CD14-positive monocyte (primary cell): ENCODE results near the gene CNNM4. TPM values are rescaled to one million over a fixed set of nuclear protein-coding genes. Genes with fewer than 3 reads are reported as not detected.

Experiments used
- DNase-seq, 3 donors: peaks; one replicate each; pipeline ENCODE4 v3.0.0-alpha.2; 2011 to 2022
- H2AFZ ChIP-seq: 2 replicates; pipeline ENCODE4 v1.6.0; 2012; ENCODE audit warnings: mild to moderate bottlenecking, low read depth, low read length, inconsistent platforms; ENCODE audit not compliant: insufficient read depth, poor library complexity, severe bottlenecking
- H3K27ac ChIP-seq, 2 donors: 1 replicate in 1 of 2; 2 replicates in 1 of 2; pipeline ENCODE4 v1.5.1; 2012 to 2013; ENCODE audit warnings: low read length in 2 of 2, control low read depth in 1 of 2, inconsistent platforms in 1 of 2, low read depth in 1 of 2, mild to moderate bottlenecking in 1 of 2
- H3K27me3 ChIP-seq, 2 donors: one replicate each; pipeline versions ENCODE4 v1.6.0 to v1.6.1; 2011 to 2013; ENCODE audit warnings: low read length in 2 of 2; ENCODE audit not compliant: control insufficient read depth in 2 of 2, insufficient read depth in 2 of 2
- H3K36me3 ChIP-seq, 2 donors: replicated peaks in 1 of 2; 1 replicate in 1 of 2; 2 replicates in 1 of 2; pipeline versions ENCODE4 v1.5.1 to v1.6.1; 2012 to 2013; ENCODE audit warnings: low read length in 2 of 2, control low read depth in 1 of 2, inconsistent platforms in 1 of 2, mild to moderate bottlenecking in 1 of 2; ENCODE audit not compliant: insufficient read depth in 2 of 2, control insufficient read depth in 1 of 2
- H3K4me1 ChIP-seq, 2 donors: 1 replicate in 1 of 2; 2 replicates in 1 of 2; pipeline versions ENCODE4 v1.5.1 to v1.6.1; 2012 to 2013; ENCODE audit warnings: low read length in 2 of 2, control low read depth in 1 of 2, inconsistent platforms in 1 of 2, mild to moderate bottlenecking in 1 of 2, moderate library complexity in 1 of 2; ENCODE audit not compliant: insufficient read depth in 2 of 2, control insufficient read depth in 1 of 2
- H3K4me2 ChIP-seq: replicated peaks from 2 replicates; pipeline ENCODE3; 2012; ENCODE audit warnings: low read length, moderate library complexity, mild to moderate bottlenecking; ENCODE audit not compliant: poor library complexity, severe bottlenecking; ENCODE audit errors: extremely low read depth
- H3K4me3 ChIP-seq, 3 experiments: fragments of 200-600 bp in 1 of 3; sonication (generic) in 1 of 3; replicated peaks in 1 of 3; 1 replicate in 2 of 3; 2 replicates in 1 of 3; pipeline ENCODE4 v1.5.1; 2011 to 2013; ENCODE audit warnings: low read length in 3 of 3, mild to moderate bottlenecking in 3 of 3, control low read depth in 2 of 3, low read depth in 2 of 3, inconsistent platforms in 1 of 3, moderate library complexity in 1 of 3
- H3K79me2 ChIP-seq: 2 replicates; pipeline ENCODE4 v1.6.0; 2012; ENCODE audit warnings: mild to moderate bottlenecking, control low read depth, inconsistent platforms, low read length, moderate library complexity; ENCODE audit not compliant: insufficient read depth
- H3K9ac ChIP-seq: 2 replicates; pipeline ENCODE4 v1.6.0; 2017; ENCODE audit warnings: low read length, mild to moderate bottlenecking; ENCODE audit not compliant: insufficient read depth, poor library complexity, severe bottlenecking
- H3K9me3 ChIP-seq, 2 donors: replicated peaks in 1 of 2; 1 replicate in 1 of 2; 2 replicates in 1 of 2; pipeline versions ENCODE4 v1.5.1 to v1.6.1; 2012 to 2013; ENCODE audit warnings: low read length in 2 of 2, control low read depth in 1 of 2; ENCODE audit not compliant: control insufficient read depth in 1 of 2, insufficient read depth in 1 of 2
- H4K20me1 ChIP-seq: 2 replicates; pipeline ENCODE4 v1.6.0; 2012; ENCODE audit warnings: mild to moderate bottlenecking, low read length, control low read depth, moderate library complexity; ENCODE audit not compliant: insufficient read depth
- H3K27ac Mint-ChIP-seq, 7 donors: one replicate each; pipeline ENCODE4 v1.8.0; 2020; ENCODE audit warnings: mild to moderate bottlenecking in 7 of 7, mixed read lengths in 7 of 7, moderate library complexity in 6 of 7, inconsistent platforms in 2 of 7
- H3K27me3 Mint-ChIP-seq, 3 donors: one replicate each; pipeline ENCODE4 v1.8.0; 2021 to 2022; ENCODE audit warnings: low read depth in 3 of 3, mild to moderate bottlenecking in 3 of 3, mixed read lengths in 3 of 3, moderate library complexity in 3 of 3, inconsistent platforms in 1 of 3
- H3K36me3 Mint-ChIP-seq, 2 donors: one replicate each; pipeline ENCODE4 v1.8.0; 2020; ENCODE audit warnings: mixed read lengths in 2 of 2, inconsistent platforms in 1 of 2, mild to moderate bottlenecking in 1 of 2
- H3K4me1 Mint-ChIP-seq: one replicate; pipeline ENCODE4 v1.8.0; 2020; ENCODE audit warnings: mild to moderate bottlenecking, mixed read lengths
- H3K4me3 Mint-ChIP-seq, 2 donors: one replicate each; pipeline ENCODE4 v1.8.0; 2020; ENCODE audit warnings: mild to moderate bottlenecking in 2 of 2, mixed read lengths in 2 of 2, moderate library complexity in 1 of 2
- H3K9me3 Mint-ChIP-seq, 7 donors: one replicate each; pipeline ENCODE4 v1.8.0; 2020 to 2022; ENCODE audit warnings: mixed read lengths in 7 of 7, mild to moderate bottlenecking in 6 of 7, moderate library complexity in 6 of 7, inconsistent platforms in 2 of 7
- CTCF ChIP-seq: fragments of 200-600 bp; IDR thresholded peaks from one replicate; pipeline ENCODE4 v1.8.0; 2022; ENCODE audit warnings: antibody characterized with exemption, mild to moderate bottlenecking
- WGBS: methylation state at CpG from one replicate; pipeline ENCODE4 v1.1.5; 2013; ENCODE audit warnings: missing lambda C conversion rate; ENCODE audit not compliant: insufficient coverage; 5-methylcytosine and 5-hydroxymethylcytosine counted together
- intact Hi-C, 2 donors: fragments of 100-400 bp; cut with micrococcal nuclease; formaldehyde crosslinking; loops; one replicate each; pipeline versions ENCODE4 v1.15.0 to v1.15.1; 2023
- polyA plus RNA-seq, 3 donors: library from polyadenylated mRNA; depleted of rRNA in 1 of 3; unstranded in 2 of 3; stranded (reverse) in 1 of 3; fragments of 300-500 nt in 2 of 3; fragments of >200 nt in 1 of 3; fragmentation: Illumina TruSeq in 2 of 3; gene quantifications; 1 replicate in 2 of 3; 2 replicates in 1 of 3; pipeline ENCODE4 v1.2.3, GENCODE V29; 2012 to 2021

CNNM4 gene
- polyA plus RNA-seq, 3 donors, result 2.3 to 8.3 (median 2.6) TPM

- no peak for TF ChIP-seq CTCF
- intact Hi-C loops, result loop anchor here (5.0 to 10.0 kb wide), 3 partner anchors 37 to 58 kb away; partner anchors contain the start of genes ANKRD39 (in 2 of the 2) and CNNM4 (in 2 of the 2)
- Histone ChIP-seq H3K4me1 (peaks cover 22 to 33% of the 10 kb centered on the region in 2 donors), H3K9ac (no peak overlapping the region), H4K20me1 (peaks cover 76% of the 10 kb centered on the region), H3K36me3 (peaks cover 13 to 45% of the 10 kb centered on the region in 2 donors), H3K9me3 (no peaks in the 10 kb centered on the region), H2AFZ (no peak overlapping the region), H3K4me2 (no peak overlapping the region), H3K27me3 (no peaks in the 10 kb centered on the region), H3K79me2 (peaks cover 25% of the 10 kb centered on the region), H3K4me3 (no peak overlapping the region), H3K27ac (no peak overlapping the region)
- no peak overlapping the region for H3K27ac Mint-ChIP-seq
- peaks cover 42 to 50% of the 10 kb centered on the region in 2 donors for H3K36me3 Mint-ChIP-seq
- H3K4me1 Mint-ChIP-seq, result peaks cover 50% of the 10 kb centered on the region
- no peaks in the 10 kb centered on the region for H3K9me3 Mint-ChIP-seq
- 98% methylated on average over 12 of the region's 12 CpGs for WGBS
- DNase-seq, result no peak
- H3K4me3 Mint-ChIP-seq, result no peak overlapping the region
- peaks cover 6 to 13% (median 8%) of the 10 kb centered on the region in 3 donors for H3K27me3 Mint-ChIP-seq
These were observed 59.3 kb downstream of the CNNM4 start for GRCh38 chr2:96819876-96820511.

GRCh38 chr2:96821113-96821675, 60.5 kb downstream of the CNNM4 start:
- Histone ChIP-seq H3K4me2 (no peak overlapping the region), H3K9me3 (no peaks in the 10 kb centered on the region), H3K79me2 (peaks cover 25% of the 10 kb centered on the region), H3K27ac (no peak overlapping the region), H4K20me1 (peaks cover 76% of the 10 kb centered on the region), H3K9ac (no peak overlapping the region), H3K27me3 (no peaks in the 10 kb centered on the region), H3K4me1 (peaks cover 17 to 26% of the 10 kb centered on the region in 2 donors), H3K36me3 (peaks cover 24 to 55% of the 10 kb centered on the region in 2 donors), H2AFZ (no peak overlapping the region), H3K4me3 (no peak overlapping the region)
- H3K4me1 Mint-ChIP-seq, result peaks cover 43% of the 10 kb centered on the region
- intact Hi-C loops, result no loop called here
- no peak for DNase-seq
- H3K4me3 Mint-ChIP-seq, result no peak overlapping the region
- 100% methylated on average over 2 of the region's 11 CpGs for WGBS
- TF ChIP-seq CTCF, result no peak
- peaks cover 52 to 60% of the 10 kb centered on the region in 2 donors for H3K36me3 Mint-ChIP-seq
- no peaks in the 10 kb centered on the region for H3K9me3 Mint-ChIP-seq
- peak overlapping the region in 2 of 7 donors; percentile 5 to 21 for H3K27ac Mint-ChIP-seq
- H3K27me3 Mint-ChIP-seq, result peaks cover 6 to 13% (median 8%) of the 10 kb centered on the region in 3 donors
